C4-2B (cell line): ENCODE results near the gene LIF.

ENCODE experiments used
- H3K27ac ChIP-seq: fragments of 450-650 bp; 2 replicates; pipeline ENCODE4 v1.5.1; 2017
- ZFX ChIP-seq: fragments of 450-650 bp; IDR thresholded peaks from 2 replicates; pipeline ENCODE4 v1.6.1; 2017
- TF ChIP-seq, protein P1 (sequence below): fragments of 450-650 bp; conservative IDR thresholded peaks from 2 replicates; pipeline ENCODE4 v1.5.1; 2017; ENCODE audit warnings: mild to moderate bottlenecking

LIF gene

GRCh38 chr22:30245985-30246813, at the start of gene LIF:
Gene LIF (minus strand): TSS chr22:30246759. CDS start chr22:30246695, 64 bp downstream.
- TF ChIP-seq, protein P1, sequence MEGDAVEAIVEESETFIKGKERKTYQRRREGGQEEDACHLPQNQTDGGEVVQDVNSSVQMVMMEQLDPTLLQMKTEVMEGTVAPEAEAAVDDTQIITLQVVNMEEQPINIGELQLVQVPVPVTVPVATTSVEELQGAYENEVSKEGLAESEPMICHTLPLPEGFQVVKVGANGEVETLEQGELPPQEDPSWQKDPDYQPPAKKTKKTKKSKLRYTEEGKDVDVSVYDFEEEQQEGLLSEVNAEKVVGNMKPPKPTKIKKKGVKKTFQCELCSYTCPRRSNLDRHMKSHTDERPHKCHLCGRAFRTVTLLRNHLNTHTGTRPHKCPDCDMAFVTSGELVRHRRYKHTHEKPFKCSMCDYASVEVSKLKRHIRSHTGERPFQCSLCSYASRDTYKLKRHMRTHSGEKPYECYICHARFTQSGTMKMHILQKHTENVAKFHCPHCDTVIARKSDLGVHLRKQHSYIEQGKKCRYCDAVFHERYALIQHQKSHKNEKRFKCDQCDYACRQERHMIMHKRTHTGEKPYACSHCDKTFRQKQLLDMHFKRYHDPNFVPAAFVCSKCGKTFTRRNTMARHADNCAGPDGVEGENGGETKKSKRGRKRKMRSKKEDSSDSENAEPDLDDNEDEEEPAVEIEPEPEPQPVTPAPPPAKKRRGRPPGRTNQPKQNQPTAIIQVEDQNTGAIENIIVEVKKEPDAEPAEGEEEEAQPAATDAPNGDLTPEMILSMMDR = no peak; the same call in 1 of the 2 replicates
- 0 out of 2 replicates have a peak, but pooled peaks have one; percentile 14 for TF ChIP-seq ZFX
- H3K27ac ChIP-seq = peak within 1 kb of the TSS; percentile 67

DNA sequence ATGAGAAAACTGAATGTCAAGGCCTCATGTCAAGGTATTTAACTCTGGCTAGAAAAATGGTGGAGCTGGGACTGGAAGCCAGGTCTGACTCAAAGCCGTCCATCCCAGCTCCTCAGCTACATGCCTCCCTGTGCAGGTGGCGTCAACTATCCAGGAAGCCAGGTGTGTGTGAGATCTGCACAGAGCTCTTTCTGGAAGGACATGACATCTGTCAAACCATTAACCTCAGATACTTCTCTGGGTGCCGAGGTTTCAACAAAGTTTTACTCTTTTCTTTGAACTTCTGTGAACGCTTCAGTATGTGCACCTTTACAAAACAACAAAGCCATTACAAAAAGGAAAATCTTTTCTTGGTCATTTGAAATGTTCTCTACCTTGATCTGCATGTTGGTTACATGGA, 49.8 kb upstream of the LIF start:
- no peak overlapping the region for H3K27ac ChIP-seq
- no peak for TF ChIP-seq ZFX
- TF ChIP-seq, protein P1 = no peak

DNA sequence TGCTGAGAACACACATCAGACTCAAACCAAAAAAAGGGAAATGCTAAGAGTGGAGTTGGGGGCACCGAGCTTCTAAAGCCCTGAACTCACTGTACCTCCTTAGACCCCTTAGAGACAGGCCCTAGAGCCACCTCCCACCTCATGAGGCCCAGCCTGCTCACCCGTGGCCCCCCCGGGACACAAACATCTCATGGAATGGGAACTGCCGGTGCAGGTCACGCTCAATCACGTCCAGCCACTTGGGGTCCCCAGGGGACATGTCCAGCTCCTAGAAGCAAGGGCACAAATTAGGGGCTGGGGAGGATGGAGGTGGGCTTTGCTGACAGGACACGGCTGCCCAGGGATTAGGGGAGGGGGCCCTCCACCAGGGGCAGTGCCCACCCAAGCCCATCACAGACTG, 49.0 kb upstream of the LIF start:
- TF ChIP-seq, protein P1 = no peak
- no peak for TF ChIP-seq ZFX
- H3K27ac ChIP-seq = no peak overlapping the region

GRCh38 chr22:30294830-30295229, 48.3 kb upstream of the LIF start:
- H3K27ac ChIP-seq = no peak overlapping the region
- TF ChIP-seq, protein P1 = no peak
- TF ChIP-seq ZFX = no peak

GRCh38 chr22:30294066-30294465, 47.5 kb upstream of the LIF start:
- no peak for TF ChIP-seq ZFX
- TF ChIP-seq, protein P1 = no peak
- no peak overlapping the region for H3K27ac ChIP-seq

- TF ChIP-seq ZFX = no peak
- TF ChIP-seq, protein P1 = no peak
- H3K27ac ChIP-seq = no peak overlapping the region
Observed at GRCh38 chr22:30293026-30293425, 46.5 kb upstream of the LIF start.
